OCI-LY7 (cell line): ENCODE results near the gene TPM1. TPM values are rescaled to one million over a fixed set of nuclear protein-coding genes. Genes with fewer than 3 reads are reported as not detected.
A peak's percentile ranks its signal among the peaks of the same experiment; 100 is the strongest.

Experiments
- BruUV-seq: library from RNA; stranded (reverse); fragments of 400-500 nt; replicated peaks from 2 replicates; lab custom pipeline; 2021; lab: Mats Ljungman, UMichigan
- CTCF ChIA-PET: fragments of 300-600 bp; sonication (Branson Sonifier 250); formaldehyde crosslinking; loops from one replicate; lab custom pipeline; 2022; ENCODE audit warnings: antibody characterized with exemption; ENCODE audit not compliant: unreplicated experiment; lab: Charles Lee
- POLR2A ChIA-PET: fragments of 300-600 bp; sonication (Branson Sonifier 250); formaldehyde crosslinking; loops from one replicate; lab custom pipeline; 2022; ENCODE audit warnings: antibody characterized with exemption; lab: Charles Lee
- DNase-seq: peaks from one replicate; pipeline ENCODE4 v3.0.0-alpha.2; 2015; ENCODE audit warnings: low spot score
- H2AFZ ChIP-seq: fragments of 200-600 bp; sonication (generic), shearing (Covaris generic); 2 replicates; pipeline ENCODE4 v1.6.1; 2014; ENCODE audit warnings: mild to moderate bottlenecking, antibody characterized with exemption, low read length, moderate library complexity
- H3K27ac ChIP-seq: fragments of 200-600 bp; sonication (generic); 2 replicates; pipeline ENCODE4 v1.5.1; 2014; ENCODE audit warnings: mixed run types, low read depth, mild to moderate bottlenecking, moderate library complexity, low read length, inconsistent platforms; ENCODE audit not compliant: poor library complexity, severe bottlenecking
- H3K36me3 ChIP-seq: fragments of 200-600 bp; sonication (generic); 2 replicates; pipeline ENCODE4 v1.6.1; 2014; ENCODE audit warnings: mild to moderate bottlenecking, antibody characterized with exemption, low read length, moderate library complexity, mixed read lengths; ENCODE audit not compliant: insufficient read depth
- H3K4me1 ChIP-seq: fragments of 200-600 bp; sonication (generic); 2 replicates; pipeline ENCODE4 v1.5.1; 2014; ENCODE audit warnings: mild to moderate bottlenecking, low read length; ENCODE audit not compliant: insufficient read depth, poor library complexity, severe bottlenecking
- H3K4me2 ChIP-seq: fragments of 200-600 bp; sonication (generic); 2 replicates; pipeline ENCODE4 v1.6.1; 2014; ENCODE audit warnings: mild to moderate bottlenecking, low read length
- H3K4me3 ChIP-seq: fragments of 200-600 bp; sonication (generic); 2 replicates; pipeline ENCODE4 v1.5.1; 2014; ENCODE audit warnings: mild to moderate bottlenecking, low read depth, low read length; ENCODE audit not compliant: poor library complexity, severe bottlenecking
- H3K79me2 ChIP-seq: fragments of 200-600 bp; sonication (generic); 2 replicates; pipeline ENCODE4 v1.6.1; 2016; ENCODE audit warnings: low read depth, mild to moderate bottlenecking, low read length, moderate library complexity, mixed read lengths; ENCODE audit not compliant: insufficient read depth
- H3K9me2 ChIP-seq: fragments of 200-600 bp; sonication (generic); 2 replicates; pipeline ENCODE4 v1.6.1; 2016; ENCODE audit warnings: mild to moderate bottlenecking, low read length, mixed read lengths; ENCODE audit not compliant: insufficient read depth
- H3K9me3 ChIP-seq: fragments of 200-600 bp; sonication (generic); 2 replicates; pipeline ENCODE4 v1.6.1; 2014; ENCODE audit warnings: mild to moderate bottlenecking, mixed run types, low read length, mixed read lengths
- H4K20me1 ChIP-seq: fragments of 200-600 bp; sonication (generic); 2 replicates; pipeline ENCODE4 v1.6.1; 2014; ENCODE audit warnings: mild to moderate bottlenecking, antibody characterized with exemption, low read length, moderate library complexity, mixed read lengths; ENCODE audit not compliant: insufficient read depth
- EZH2phosphoT487 ChIP-seq: fragments of 200-600 bp; sonication (generic); IDR thresholded peaks from 2 replicates; pipeline ENCODE4 v1.6.1; 2018; ENCODE audit warnings: low read depth, borderline replicate concordance, mild to moderate bottlenecking, mixed run types, antibody characterized with exemption, low read length, moderate library complexity, mixed read lengths
- intact Hi-C: fragments of 100-400 bp; cut with micrococcal nuclease; formaldehyde crosslinking; loops from one replicate; pipeline ENCODE4 v1.10.0; 2022; ENCODE audit not compliant: unreplicated experiment
- total RNA-seq, 2 experiments: library from RNA; depleted of rRNA in 1 of 2; stranded (reverse); fragments of >200 nt in 1 of 2; shearing (Covaris generic) in 1 of 2; gene quantifications; 2 replicates each; pipeline ENCODE4 v1.2.3, GENCODE V29; 2014 to 2022
- TF ChIP-seq, protein P1 (sequence below): fragments of 200-600 bp; sonication (generic); conservative IDR thresholded peaks from 2 replicates; pipeline ENCODE4 v1.5.1; 2014; ENCODE audit warnings: mild to moderate bottlenecking, antibody characterized with exemption, low read length, moderate library complexity, mixed read lengths

Gene TPM1
- total RNA-seq, 2 experiments from 2014 or later = 19.3 to 19.9 TPM

GRCh38 chr15:63048115-63048775 lies 5.7 kb downstream of the TPM1 start:
- H2AFZ ChIP-seq = peak overlapping the region; percentile 97
- intact Hi-C loops = loop anchor here (2.0 to 10.0 kb wide), 3 partner anchors 45 to 357 kb away; partner anchors contain the start of gene APH1B
- H3K36me3 ChIP-seq = no peaks in the 10 kb centered on the region
- H3K4me3 ChIP-seq = peak overlapping the region; percentile 89
- peak; percentile 88 for DNase-seq
- no peaks in the 10 kb centered on the region for H3K9me2 ChIP-seq
- CTCF ChIA-PET = interaction anchor here (0.6 to 1.1 kb wide), 4 partner anchors 11 to 117 kb away, joined by 3 read pairs; no protein-coding TSS in a partner anchor
- no peaks in the 10 kb centered on the region for H3K9me3 ChIP-seq
- peak overlapping the region; percentile 84 for H3K4me2 ChIP-seq
- no peaks in the 10 kb centered on the region for H4K20me1 ChIP-seq
- no peak for TF ChIP-seq EZH2phosphoT487
- TF ChIP-seq, protein P1, sequence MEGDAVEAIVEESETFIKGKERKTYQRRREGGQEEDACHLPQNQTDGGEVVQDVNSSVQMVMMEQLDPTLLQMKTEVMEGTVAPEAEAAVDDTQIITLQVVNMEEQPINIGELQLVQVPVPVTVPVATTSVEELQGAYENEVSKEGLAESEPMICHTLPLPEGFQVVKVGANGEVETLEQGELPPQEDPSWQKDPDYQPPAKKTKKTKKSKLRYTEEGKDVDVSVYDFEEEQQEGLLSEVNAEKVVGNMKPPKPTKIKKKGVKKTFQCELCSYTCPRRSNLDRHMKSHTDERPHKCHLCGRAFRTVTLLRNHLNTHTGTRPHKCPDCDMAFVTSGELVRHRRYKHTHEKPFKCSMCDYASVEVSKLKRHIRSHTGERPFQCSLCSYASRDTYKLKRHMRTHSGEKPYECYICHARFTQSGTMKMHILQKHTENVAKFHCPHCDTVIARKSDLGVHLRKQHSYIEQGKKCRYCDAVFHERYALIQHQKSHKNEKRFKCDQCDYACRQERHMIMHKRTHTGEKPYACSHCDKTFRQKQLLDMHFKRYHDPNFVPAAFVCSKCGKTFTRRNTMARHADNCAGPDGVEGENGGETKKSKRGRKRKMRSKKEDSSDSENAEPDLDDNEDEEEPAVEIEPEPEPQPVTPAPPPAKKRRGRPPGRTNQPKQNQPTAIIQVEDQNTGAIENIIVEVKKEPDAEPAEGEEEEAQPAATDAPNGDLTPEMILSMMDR = peak; percentile 94
- H3K4me1 ChIP-seq = peaks cover 20% of the 10 kb centered on the region
- H3K79me2 ChIP-seq = no peaks in the 10 kb centered on the region
- no TSS peak for BruUV-seq
- H3K27ac ChIP-seq = no peak overlapping the region
- POLR2A ChIA-PET = interaction anchor here (0.5 to 1.1 kb wide), 3 partner anchors 15 to 141 kb away, joined by 3 to 6 read pairs (median 3); partner anchors contain the start of gene RAB8B

DNA sequence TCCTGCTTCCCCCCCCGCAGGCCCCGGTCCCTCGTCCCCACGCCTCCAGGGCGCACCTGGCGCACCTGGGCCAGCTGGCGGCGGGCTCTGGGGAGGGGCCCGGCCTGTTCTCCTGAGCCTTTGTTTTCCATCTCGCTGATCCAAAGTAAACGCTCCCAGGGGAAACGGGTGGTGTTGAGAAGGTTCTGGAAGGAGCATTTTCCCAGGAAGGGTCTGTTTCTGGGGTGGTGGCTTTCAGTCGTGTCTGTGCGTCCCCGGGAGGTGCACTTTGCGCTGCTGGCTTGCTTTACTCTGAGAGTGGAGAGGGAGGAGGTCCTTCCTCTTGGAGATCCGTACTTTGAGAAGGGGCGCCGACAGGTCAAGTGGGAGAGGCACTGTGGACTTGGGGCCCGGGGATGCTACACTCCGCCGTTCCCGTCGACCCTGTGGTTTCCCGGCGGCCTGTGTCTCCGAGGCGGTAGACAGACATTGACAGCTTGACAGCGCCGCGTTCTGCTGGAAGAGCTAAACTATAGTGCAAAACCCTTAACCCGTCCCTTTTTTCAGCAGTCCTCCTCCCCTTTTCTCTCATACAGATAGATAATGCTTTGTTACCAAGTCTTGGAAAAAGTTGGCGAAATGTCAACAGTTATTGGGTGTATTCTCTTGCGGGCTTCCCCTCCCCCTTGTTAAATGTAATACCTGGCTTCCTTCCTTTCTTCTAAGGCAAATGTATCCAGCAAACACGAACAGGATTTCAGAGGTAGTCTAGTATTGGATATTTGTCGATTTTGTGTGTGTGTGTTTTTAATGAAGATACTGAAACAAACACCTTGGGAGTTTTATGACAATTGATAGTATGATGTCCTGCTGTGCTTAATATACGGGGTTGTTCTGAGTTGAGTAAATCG lies 6.5 kb downstream of the TPM1 start:
- no peaks in the 10 kb centered on the region for H3K9me2 ChIP-seq
- H3K9me3 ChIP-seq = no peaks in the 10 kb centered on the region
- DNase-seq = peak; percentile 41
- ChIA-PET POLR2A (interaction anchor here (0.6 to 1.0 kb wide), 3 partner anchors 62 to 671 kb away, joined by 3 to 4 read pairs (median 3); no protein-coding TSS in a partner anchor), CTCF (interaction anchor here (0.7 kb wide), 1 partner anchor 44 kb away, joined by 3 read pairs; no protein-coding TSS in a partner anchor)
- no peak overlapping the region for H3K27ac ChIP-seq
- H3K79me2 ChIP-seq = no peaks in the 10 kb centered on the region
- H4K20me1 ChIP-seq = no peaks in the 10 kb centered on the region
- no TSS peak for BruUV-seq
- no peak for TF ChIP-seq EZH2phosphoT487
- TF ChIP-seq, protein P1 = no peak
- intact Hi-C loops = loop anchor here (2.0 to 10.0 kb wide), 3 partner anchors 44 to 356 kb away; partner anchors contain the start of gene APH1B
- H3K4me1 ChIP-seq = peaks cover 20% of the 10 kb centered on the region
- peak overlapping the region; percentile 97 for H2AFZ ChIP-seq
- peak overlapping the region; percentile 84 for H3K4me2 ChIP-seq
- peak overlapping the region; percentile 89 for H3K4me3 ChIP-seq
- no peaks in the 10 kb centered on the region for H3K36me3 ChIP-seq
